Measurements from ENCODE around the gene RAPGEF5.

The RAPGEF5 gene

GRCh38 chr7:22351878-22352277, 5.1 kb downstream of the RAPGEF5 start:
- Histone ChIP-seq H3K4me1 (ENCODE audit: insufficient read depth, low read length) (peaks cover 4% of the 10 kb centered on the region), H3K9me3 (ENCODE audit: low read length) (peaks cover 4% of the 10 kb centered on the region), H3K27me3 (ENCODE audit: insufficient read depth, low read length) (peaks cover 23% of the 10 kb centered on the region), H3K4me3 (ENCODE audit: low read length) (no peak overlapping the region), H3K36me3 (ENCODE audit: insufficient read depth, low read length) (no peaks in the 10 kb centered on the region), H2AFZ (ENCODE audit: low read depth, low read length) (no peak overlapping the region)

- no peak overlapping the region for H3K4me3 ChIP-seq (ENCODE audit: low read length)
- H3K36me3 ChIP-seq (ENCODE audit: insufficient read depth, low read length) = no peaks in the 10 kb centered on the region
- H3K27me3 ChIP-seq (ENCODE audit: insufficient read depth, low read length) = peaks cover 22% of the 10 kb centered on the region
Measured at GRCh38 chr7:22351329-22351692, 5.6 kb downstream of the RAPGEF5 start.

GRCh38 chr7:22350466-22351328, 6.3 kb downstream of the RAPGEF5 start:
- H3K27me3 ChIP-seq (ENCODE audit: insufficient read depth, low read length) = peaks cover 16% of the 10 kb centered on the region
- no peak overlapping the region for H3K4me3 ChIP-seq (ENCODE audit: low read length)
- no peaks in the 10 kb centered on the region for H3K4me1 ChIP-seq (ENCODE audit: insufficient read depth, low read length)
- H3K9me3 ChIP-seq (ENCODE audit: low read length) = peaks cover 4% of the 10 kb centered on the region
- no peak overlapping the region for H2AFZ ChIP-seq (ENCODE audit: low read depth, low read length)
- H3K36me3 ChIP-seq (ENCODE audit: insufficient read depth, low read length) = no peaks in the 10 kb centered on the region

More at GRCh38 chr7:22351329-22351692, 5.6 kb downstream of the RAPGEF5 start:
- H2AFZ ChIP-seq (ENCODE audit: low read depth, low read length) = no peak overlapping the region
- H3K4me1 ChIP-seq (ENCODE audit: insufficient read depth, low read length) = peaks cover 3% of the 10 kb centered on the region
- peaks cover 4% of the 10 kb centered on the region for H3K9me3 ChIP-seq (ENCODE audit: low read length)

GRCh38 chr7:22348379-22348778, 8.6 kb downstream of the RAPGEF5 start:
- Histone ChIP-seq H3K4me3 (ENCODE audit: low read length) (no peak overlapping the region), H3K9me3 (ENCODE audit: low read length) (peaks cover 4% of the 10 kb centered on the region), H3K36me3 (ENCODE audit: insufficient read depth, low read length) (no peaks in the 10 kb centered on the region), H3K4me1 (ENCODE audit: insufficient read depth, low read length) (no peaks in the 10 kb centered on the region), H3K27me3 (ENCODE audit: insufficient read depth, low read length) (peaks cover 6% of the 10 kb centered on the region), H2AFZ (ENCODE audit: low read depth, low read length) (no peak overlapping the region)

- H2AFZ ChIP-seq (ENCODE audit: low read depth, low read length) = no peak overlapping the region
- H3K36me3 ChIP-seq (ENCODE audit: insufficient read depth, low read length) = no peaks in the 10 kb centered on the region
- no peak overlapping the region for H3K4me3 ChIP-seq (ENCODE audit: low read length)
- H3K9me3 ChIP-seq (ENCODE audit: low read length) = no peaks in the 10 kb centered on the region
- H3K27me3 ChIP-seq (ENCODE audit: insufficient read depth, low read length) = peaks cover 3% of the 10 kb centered on the region
- H3K4me1 ChIP-seq (ENCODE audit: insufficient read depth, low read length) = no peaks in the 10 kb centered on the region
Measured at GRCh38 chr7:22346383-22347107, 10.4 kb downstream of the RAPGEF5 start.

GRCh38 chr7:22344655-22345054, 12.3 kb downstream of the RAPGEF5 start:
- no peaks in the 10 kb centered on the region for H3K4me1 ChIP-seq (ENCODE audit: insufficient read depth, low read length)
- H3K36me3 ChIP-seq (ENCODE audit: insufficient read depth, low read length) = no peaks in the 10 kb centered on the region
- no peaks in the 10 kb centered on the region for H3K9me3 ChIP-seq (ENCODE audit: low read length)
- H3K4me3 ChIP-seq (ENCODE audit: low read length) = no peak overlapping the region
- no peaks in the 10 kb centered on the region for H3K27me3 ChIP-seq (ENCODE audit: insufficient read depth, low read length)
- H2AFZ ChIP-seq (ENCODE audit: low read depth, low read length) = no peak overlapping the region

- H3K4me1 ChIP-seq (ENCODE audit: insufficient read depth, low read length) = no peaks in the 10 kb centered on the region
- no peak overlapping the region for H3K4me3 ChIP-seq (ENCODE audit: low read length)
- H3K9me3 ChIP-seq (ENCODE audit: low read length) = no peaks in the 10 kb centered on the region
Measured at GRCh38 chr7:22343612-22344011, 13.3 kb downstream of the RAPGEF5 start.

GRCh38 chr7:22343071-22343470, 13.9 kb downstream of the RAPGEF5 start:
- H3K9me3 ChIP-seq (ENCODE audit: low read length) = no peaks in the 10 kb centered on the region
- H2AFZ ChIP-seq (ENCODE audit: low read depth, low read length) = no peak overlapping the region
- no peaks in the 10 kb centered on the region for H3K27me3 ChIP-seq (ENCODE audit: insufficient read depth, low read length)
- no peaks in the 10 kb centered on the region for H3K4me1 ChIP-seq (ENCODE audit: insufficient read depth, low read length)
- H3K4me3 ChIP-seq (ENCODE audit: low read length) = no peak overlapping the region
- no peaks in the 10 kb centered on the region for H3K36me3 ChIP-seq (ENCODE audit: insufficient read depth, low read length)

More at GRCh38 chr7:22343612-22344011, 13.3 kb downstream of the RAPGEF5 start:
- H2AFZ ChIP-seq (ENCODE audit: low read depth, low read length) = no peak overlapping the region
- no peaks in the 10 kb centered on the region for H3K27me3 ChIP-seq (ENCODE audit: insufficient read depth, low read length)
- H3K36me3 ChIP-seq (ENCODE audit: insufficient read depth, low read length) = no peaks in the 10 kb centered on the region

- Histone ChIP-seq H3K4me1 (ENCODE audit: insufficient read depth, low read length) (no peaks in the 10 kb centered on the region), H3K36me3 (ENCODE audit: insufficient read depth, low read length) (no peaks in the 10 kb centered on the region), H2AFZ (ENCODE audit: low read depth, low read length) (no peak overlapping the region), H3K4me3 (ENCODE audit: low read length) (no peak overlapping the region), H3K27me3 (ENCODE audit: insufficient read depth, low read length) (no peaks in the 10 kb centered on the region), H3K9me3 (ENCODE audit: low read length) (no peaks in the 10 kb centered on the region)
Measured at GRCh38 chr7:22339725-22340390, 17.1 kb downstream of the RAPGEF5 start.

- H3K27me3 ChIP-seq (ENCODE audit: insufficient read depth, low read length) = no peaks in the 10 kb centered on the region
- no peak overlapping the region for H3K4me3 ChIP-seq (ENCODE audit: low read length)
- no peaks in the 10 kb centered on the region for H3K9me3 ChIP-seq (ENCODE audit: low read length)
- H3K36me3 ChIP-seq (ENCODE audit: insufficient read depth, low read length) = no peaks in the 10 kb centered on the region
- no peaks in the 10 kb centered on the region for H3K4me1 ChIP-seq (ENCODE audit: insufficient read depth, low read length)
- no peak overlapping the region for H2AFZ ChIP-seq (ENCODE audit: low read depth, low read length)
Measured at GRCh38 chr7:22338877-22339276, 18.1 kb downstream of the RAPGEF5 start.

GRCh38 chr7:22338411-22338810, 18.5 kb downstream of the RAPGEF5 start:
- Histone ChIP-seq H3K9me3 (ENCODE audit: low read length) (no peaks in the 10 kb centered on the region), H3K4me3 (ENCODE audit: low read length) (no peak overlapping the region), H3K4me1 (ENCODE audit: insufficient read depth, low read length) (no peaks in the 10 kb centered on the region), H2AFZ (ENCODE audit: low read depth, low read length) (no peak overlapping the region), H3K27me3 (ENCODE audit: insufficient read depth, low read length) (no peaks in the 10 kb centered on the region), H3K36me3 (ENCODE audit: insufficient read depth, low read length) (no peaks in the 10 kb centered on the region)

GRCh38 chr7:22333680-22334141, 23.2 kb downstream of the RAPGEF5 start:
- H3K9me3 ChIP-seq (ENCODE audit: low read length) = no peaks in the 10 kb centered on the region
- no peaks in the 10 kb centered on the region for H3K27me3 ChIP-seq (ENCODE audit: insufficient read depth, low read length)
- no peak overlapping the region for H3K4me3 ChIP-seq (ENCODE audit: low read length)
- no peaks in the 10 kb centered on the region for H3K4me1 ChIP-seq (ENCODE audit: insufficient read depth, low read length)
- H2AFZ ChIP-seq (ENCODE audit: low read depth, low read length) = no peak overlapping the region
- no peaks in the 10 kb centered on the region for H3K36me3 ChIP-seq (ENCODE audit: insufficient read depth, low read length)

GRCh38 chr7:22332461-22332870, 24.5 kb downstream of the RAPGEF5 start:
- no peak overlapping the region for H3K4me3 ChIP-seq (ENCODE audit: low read length)
- no peaks in the 10 kb centered on the region for H3K36me3 ChIP-seq (ENCODE audit: insufficient read depth, low read length)

More at GRCh38 chr7:22332461-22332870, 24.5 kb downstream of the RAPGEF5 start:
- Histone ChIP-seq H3K4me1 (ENCODE audit: insufficient read depth, low read length) (no peaks in the 10 kb centered on the region), H2AFZ (ENCODE audit: low read depth, low read length) (no peak overlapping the region), H3K9me3 (ENCODE audit: low read length) (no peaks in the 10 kb centered on the region), H3K27me3 (ENCODE audit: insufficient read depth, low read length) (no peaks in the 10 kb centered on the region)
